Fibroblast of skin of left biceps (primary cell): ENCODE measurements around the gene PLEKHG3.
"Not testable (repeated sequence)": the region's sequence is repeated elsewhere in the genome, so short reads cannot be mapped to it uniquely, and the experiment has no call there.

Source experiments
- DNase-seq, 2 experiments: peaks; one replicate each; pipeline ENCODE4 v3.0.0-alpha.2; 2013; ENCODE audit warnings: low read depth in 2 of 2

Gene PLEKHG3

GRCh38 chr14:64704143-64704742 is at the start of gene PLEKHG3:
Gene PLEKHG3, plus strand, starts transcription at chr14:64704424. Its CDS starts 23,208 bp downstream, at chr14:64727632.
- peak in 1 of 2 experiments; percentile 25 for DNase-seq

DNA sequence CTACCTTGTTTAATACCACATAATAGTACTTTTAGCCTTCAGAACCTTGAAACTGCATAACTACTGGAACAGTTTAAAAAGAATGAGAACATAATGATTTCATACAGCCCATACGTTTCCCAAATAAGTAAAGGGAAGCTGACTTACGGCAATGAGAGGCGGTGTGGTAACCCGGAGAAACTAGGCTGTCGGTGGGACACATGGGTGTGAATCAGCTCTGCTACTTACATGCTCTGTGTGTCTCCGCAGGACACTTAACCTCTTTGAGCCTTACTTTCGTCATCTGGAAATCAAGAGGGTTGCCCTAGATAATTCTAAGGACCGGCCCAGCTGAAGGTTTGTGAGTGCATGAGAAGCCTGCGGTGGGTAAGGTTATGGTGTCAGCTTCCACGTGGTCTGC is 49.3 kb upstream of the PLEKHG3 start:
- no peak for DNase-seq

DNA sequence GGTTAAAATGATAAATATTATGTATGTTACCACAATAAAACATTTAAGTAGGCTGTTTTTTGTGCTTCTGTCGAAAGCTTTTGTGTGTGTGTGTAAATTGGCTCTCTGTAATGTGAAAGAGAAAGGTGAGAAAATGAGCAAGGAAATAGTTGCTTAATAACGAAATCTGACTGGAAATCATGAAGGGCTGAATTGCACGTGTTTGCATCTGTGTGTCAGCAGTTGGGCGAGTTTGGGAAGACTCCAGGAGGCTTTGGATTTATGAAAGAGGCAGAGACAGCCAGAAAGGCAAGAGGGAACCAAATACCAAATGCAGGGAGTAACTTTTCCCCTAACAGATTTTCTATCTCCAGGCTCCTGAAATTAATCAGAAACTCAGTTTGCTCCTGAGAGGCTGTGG is 47.2 kb upstream of the PLEKHG3 start:
- DNase-seq: peak; percentile 86 to 88

GRCh38 chr14:64658201-64658600 is 46.0 kb upstream of the PLEKHG3 start:
- DNase-seq: no peak

DNA sequence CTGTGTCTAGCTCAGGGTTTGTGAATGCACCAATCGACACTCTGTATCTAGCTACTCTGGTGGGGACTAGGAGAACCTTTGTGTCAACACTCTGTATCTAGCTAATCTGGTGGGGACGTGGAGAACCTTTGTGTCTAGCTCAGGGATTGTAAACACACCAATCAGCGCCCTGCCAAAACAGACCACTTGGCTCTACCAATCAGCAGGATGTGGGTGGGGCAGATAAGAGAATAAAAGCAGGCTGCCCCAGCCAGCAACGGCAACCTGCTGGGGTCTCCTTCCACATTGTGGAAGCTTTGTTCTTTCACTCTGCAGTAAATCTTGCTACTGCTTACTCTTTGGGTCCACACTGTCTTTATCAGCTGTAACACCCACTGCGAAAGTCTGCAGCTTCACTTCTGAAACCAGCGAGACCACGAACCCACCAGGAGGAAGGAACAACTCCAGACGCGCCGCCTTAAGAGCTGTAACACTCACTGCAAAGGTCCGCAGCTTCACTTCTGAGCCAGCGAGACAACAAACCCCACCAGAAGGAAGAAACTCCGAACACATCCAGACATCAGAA is 45.4 kb upstream of the PLEKHG3 start:
- DNase-seq: not testable (repeated sequence)

GRCh38 chr14:64659366-64659765 is 44.9 kb upstream of the PLEKHG3 start:
- DNase-seq: no peak

DNA sequence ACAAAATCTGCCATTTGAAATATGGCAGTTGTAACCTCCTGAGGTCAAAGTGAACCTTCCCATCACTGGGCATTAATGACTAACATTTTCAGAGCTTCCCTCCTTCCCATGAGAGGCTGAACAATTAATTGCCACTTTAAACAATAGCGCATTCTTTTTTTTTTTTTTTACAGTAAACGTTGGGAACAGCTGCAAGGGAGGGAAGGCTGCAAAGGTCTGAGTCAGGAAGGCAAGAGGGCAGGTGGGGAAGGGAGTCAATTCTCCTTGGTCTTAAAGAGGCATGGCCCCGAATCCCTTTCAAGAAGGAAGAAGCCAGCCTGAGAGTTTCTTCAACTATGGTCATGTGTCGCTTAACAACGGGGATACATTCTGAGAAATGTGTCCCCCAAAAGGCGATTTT is 41.0 kb upstream of the PLEKHG3 start:
- DNase-seq: no peak

- peak in 1 of 2 experiments; percentile 45 for DNase-seq
Observed at GRCh38 chr14:64671591-64671990, 32.6 kb upstream of the PLEKHG3 start.

GRCh38 chr14:64673316-64673715 is 30.9 kb upstream of the PLEKHG3 start:
- DNase-seq: no peak

- no peak for DNase-seq
Observed at GRCh38 chr14:64673748-64674147, 30.5 kb upstream of the PLEKHG3 start.

DNA sequence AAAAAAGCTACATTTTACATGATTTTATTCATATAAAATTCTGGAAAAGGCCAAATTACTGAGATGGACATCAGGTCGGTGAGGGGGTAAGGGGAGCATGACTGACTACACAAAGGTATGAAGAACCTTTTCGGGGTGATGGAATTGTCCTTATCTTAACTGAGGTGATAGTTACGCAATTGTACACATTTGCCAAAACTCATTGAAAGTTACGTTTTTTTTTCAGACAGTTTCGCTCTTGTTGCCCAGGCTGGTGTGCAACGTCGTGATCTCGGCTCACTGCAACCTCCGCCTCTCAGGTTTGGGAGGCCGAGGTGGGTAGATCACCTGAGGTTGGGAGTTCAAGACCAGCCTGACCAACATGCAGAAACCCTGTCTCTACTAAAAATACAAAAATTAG is 29.4 kb upstream of the PLEKHG3 start:
- no peak for DNase-seq

- no peak for DNase-seq
Observed at GRCh38 chr14:64675312-64675711, 28.9 kb upstream of the PLEKHG3 start.

GRCh38 chr14:64676410-64677008 is 27.7 kb upstream of the PLEKHG3 start:
- DNase-seq: no peak

GRCh38 chr14:64680013-64680713 is 24.1 kb upstream of the PLEKHG3 start:
- DNase-seq: no peak

DNA sequence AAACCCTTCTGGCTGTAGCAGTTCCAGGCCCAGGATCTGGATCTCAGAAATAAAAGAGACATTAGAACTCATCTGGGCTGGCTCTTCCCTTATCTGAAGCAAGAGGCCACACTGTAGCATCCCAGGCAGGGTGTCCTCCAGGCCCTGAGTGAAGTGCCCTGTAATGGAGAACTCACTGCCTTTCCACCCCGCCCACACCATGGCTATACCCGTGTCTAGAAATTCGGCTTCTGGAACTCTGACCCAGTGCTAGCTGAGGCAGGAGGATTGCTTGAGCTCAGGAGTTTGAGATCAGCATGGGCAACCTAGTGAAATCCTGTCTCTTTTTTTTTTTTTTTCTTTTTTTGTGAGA is 23.5 kb upstream of the PLEKHG3 start:
- DNase-seq: no peak

DNA sequence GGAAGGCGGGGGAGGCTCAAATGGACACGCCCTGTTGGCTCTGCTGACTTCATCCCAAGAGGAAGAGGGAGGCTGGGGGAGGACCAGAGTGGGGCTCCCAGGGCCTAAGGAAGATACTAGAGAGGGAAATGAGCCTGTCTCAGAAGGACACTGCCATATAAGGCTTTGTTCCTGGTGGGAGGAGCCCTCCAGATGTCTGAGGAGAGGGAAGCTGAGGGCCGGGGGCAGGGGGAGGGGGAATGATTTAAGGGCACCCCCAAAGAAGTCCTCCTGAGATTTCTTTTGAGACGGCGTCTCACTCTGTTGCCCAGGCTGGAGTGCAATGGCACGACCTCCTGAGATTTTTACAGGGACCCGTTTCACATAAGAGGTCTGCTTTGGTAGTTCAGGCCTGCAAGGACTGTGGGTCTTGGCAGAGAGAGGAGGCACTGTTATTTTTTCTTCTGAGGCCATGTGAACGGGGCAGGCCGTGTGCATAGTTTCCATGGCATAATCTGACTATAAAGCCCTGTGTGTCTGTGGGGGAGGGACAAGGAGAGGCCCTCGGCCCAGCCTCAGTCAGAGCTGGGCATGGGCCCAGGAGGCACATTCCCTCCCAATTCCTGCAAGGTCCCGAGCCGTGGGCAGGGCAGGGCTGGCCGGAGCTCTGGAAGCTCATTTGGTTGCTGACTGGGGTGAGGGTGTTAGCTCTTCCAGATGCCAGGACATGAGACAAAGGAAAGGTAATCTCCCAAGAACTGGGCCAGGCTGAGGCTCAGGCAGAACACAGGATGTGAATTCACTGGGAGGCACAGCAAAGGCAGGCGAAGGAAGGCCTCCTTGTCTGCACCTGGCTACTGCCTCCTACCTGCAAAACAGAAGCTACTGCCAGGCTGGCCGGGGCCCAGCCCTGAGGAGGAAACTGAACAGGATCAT is 22.2 kb upstream of the PLEKHG3 start:
- no peak for DNase-seq

GRCh38 chr14:64682843-64683242 is 21.4 kb upstream of the PLEKHG3 start:
- no peak for DNase-seq

DNA sequence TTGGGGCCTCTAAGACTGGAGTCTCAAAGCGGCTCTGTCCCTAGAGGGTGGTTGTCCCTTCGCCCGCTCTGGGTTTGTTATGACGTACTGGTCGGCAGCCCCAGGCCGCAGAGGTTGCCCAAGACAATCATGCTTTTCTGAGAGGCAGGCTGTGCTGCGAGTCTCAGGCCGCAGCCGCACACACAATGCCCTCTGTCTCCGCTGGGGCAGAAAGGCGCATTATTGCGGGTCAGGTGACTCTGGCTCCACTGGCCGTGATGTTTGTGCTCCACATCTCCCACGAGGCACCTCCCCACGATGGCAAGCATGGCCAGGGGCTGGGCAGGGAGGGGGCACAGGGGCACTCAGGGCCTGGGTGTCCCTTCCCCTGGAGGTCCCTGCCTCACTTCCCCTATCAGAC is 21.0 kb upstream of the PLEKHG3 start:
- no peak for DNase-seq

DNA sequence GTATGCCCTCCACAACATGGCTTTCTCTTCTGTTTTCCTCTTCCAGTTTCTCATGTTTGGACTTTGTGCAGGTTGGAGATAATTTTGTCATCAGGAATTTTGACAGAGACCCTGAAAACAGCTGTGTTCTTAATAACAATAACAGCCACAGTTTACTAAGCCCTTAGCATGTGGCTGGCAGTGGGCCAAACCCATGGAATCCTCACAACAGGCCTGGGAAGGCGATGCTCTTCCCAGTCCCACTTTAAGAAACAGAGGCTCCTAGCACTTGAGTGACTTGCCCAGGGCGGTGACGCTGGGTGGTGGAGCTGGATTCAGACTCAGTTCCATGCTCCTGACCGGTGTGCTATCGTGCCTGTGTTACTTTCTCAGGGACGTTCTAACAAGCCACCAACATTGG is 20.1 kb upstream of the PLEKHG3 start:
- no peak for DNase-seq

DNA sequence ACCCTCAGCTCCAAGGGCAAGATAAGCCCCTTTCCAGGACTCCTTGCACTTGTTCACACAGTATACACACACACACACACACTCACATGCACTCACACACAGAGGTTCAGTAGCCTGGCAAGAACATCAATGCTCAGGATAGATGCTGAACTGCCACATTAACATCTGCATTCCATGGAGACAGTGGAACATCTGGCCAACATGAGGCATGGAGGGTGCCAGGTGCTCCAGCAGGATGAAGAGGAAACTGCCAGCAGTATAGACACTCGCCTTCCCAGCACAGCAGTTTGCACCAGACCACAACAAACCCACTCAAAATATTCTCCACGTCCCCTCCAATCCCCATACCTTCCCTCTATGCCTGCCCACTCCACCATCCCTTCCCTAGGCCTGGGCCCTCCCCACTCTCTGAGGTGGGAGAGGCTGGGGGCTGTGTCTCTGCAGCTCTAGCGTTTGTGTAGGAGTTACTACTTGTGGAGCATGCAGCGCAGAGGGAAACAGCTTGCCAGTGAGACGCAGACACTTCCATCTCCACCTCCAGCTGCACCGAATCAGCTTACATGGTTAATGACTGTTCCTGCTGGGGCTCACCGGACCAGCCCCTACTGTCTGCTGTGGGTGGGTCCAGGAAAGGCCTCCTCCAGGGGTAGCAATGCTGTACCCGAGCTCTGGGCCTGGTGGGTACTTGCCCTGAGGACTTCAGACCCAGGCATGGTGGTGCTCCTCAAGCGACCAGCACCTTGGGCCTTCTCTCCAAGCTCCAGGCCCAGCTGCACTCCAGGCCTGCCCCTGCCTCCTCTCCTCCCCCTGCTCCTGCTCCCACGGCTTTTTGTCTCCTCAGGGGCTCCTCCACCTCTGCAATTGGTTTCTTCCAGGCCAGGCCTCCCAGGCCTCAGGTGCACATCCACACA is 18.6 kb upstream of the PLEKHG3 start:
- DNase-seq: no peak

- DNase-seq: no peak
Observed at GRCh38 chr14:64686282-64686615, 18.0 kb upstream of the PLEKHG3 start.
